HG03097 (cell line): Measurements from ENCODE around the gene DNAJC9.
A peak's percentile ranks its signal among the peaks of the same experiment; 100 is the strongest.
"Not testable (repeated sequence)": the region's sequence is repeated elsewhere in the genome, so short reads cannot be mapped to it uniquely, and the experiment has no call there.

Experiments used
- ATAC-seq: cut with Tn5 transposase; IDR thresholded peaks from one replicate; pipeline ENCODE4 v1.9.1; 2021; ENCODE audit not compliant: unreplicated experiment, low FRiP score

DNAJC9 gene

GRCh38 chr10:73246646-73247508, at the start of gene DNAJC9:
TSS of gene DNAJC9 (minus strand) at chr10:73247255. CDS start at chr10:73247189, 66 bp downstream.
- ATAC-seq, result peak; percentile 82

GRCh38 chr10:73293461-73293860, 46.4 kb upstream of the DNAJC9 start:
- no peak for ATAC-seq

- ATAC-seq, result no peak
Observed at GRCh38 chr10:73289958-73290357, 42.9 kb upstream of the DNAJC9 start.

GRCh38 chr10:73287441-73287840, 40.4 kb upstream of the DNAJC9 start:
- no peak for ATAC-seq

- no peak for ATAC-seq
Observed at GRCh38 chr10:73281097-73281496, 34.0 kb upstream of the DNAJC9 start.

GRCh38 chr10:73264423-73264822, 17.4 kb upstream of the DNAJC9 start:
- no peak for ATAC-seq

- ATAC-seq, result no peak
Observed at GRCh38 chr10:73263693-73264347, 16.8 kb upstream of the DNAJC9 start.

GRCh38 chr10:73262880-73263555, 16.0 kb upstream of the DNAJC9 start:
- no peak for ATAC-seq

- ATAC-seq, result no peak
Observed at GRCh38 chr10:73262105-73262730, 15.2 kb upstream of the DNAJC9 start.

GRCh38 chr10:73261362-73261995, 14.4 kb upstream of the DNAJC9 start:
- ATAC-seq, result no peak

- ATAC-seq, result not testable (repeated sequence)
Observed at GRCh38 chr10:73258612-73259011, 11.6 kb upstream of the DNAJC9 start.

- ATAC-seq, result no peak
Observed at GRCh38 chr10:73253225-73253555, 6.1 kb upstream of the DNAJC9 start.

GRCh38 chr10:73252445-73253224, 5.6 kb upstream of the DNAJC9 start, which contains the start of gene MRPS16:
TSS of gene MRPS16 (minus strand) at chr10:73252644. CDS start at chr10:73252482, 162 bp downstream.
- peak; percentile 78 for ATAC-seq

GRCh38 chr10:73251683-73252444, 4.8 kb upstream of the DNAJC9 start:
- ATAC-seq, result peak; percentile 3

- ATAC-seq, result no peak
Observed at GRCh38 chr10:73248259-73248724, 1.2 kb upstream of the DNAJC9 start.

- no peak for ATAC-seq
Observed at GRCh38 chr10:73247509-73248258, 629 bp upstream of the DNAJC9 start.

GRCh38 chr10:73246322-73246645, 771 bp downstream of the DNAJC9 start:
- ATAC-seq, result no peak

- no peak for ATAC-seq
Observed at GRCh38 chr10:73244866-73245477, 2.1 kb downstream of the DNAJC9 start.
